Neutrophil (primary cell): Measurements from ENCODE around the gene LDB2.

Experiments used
- H3K27ac ChIP-seq: fragments of 200-600 bp; sonication (generic); 2 replicates; pipeline ENCODE4 v1.5.1; 2016; ENCODE audit warnings: mild to moderate bottlenecking, moderate library complexity
- H3K27me3 ChIP-seq: fragments of 200-600 bp; sonication (generic); 2 replicates; pipeline ENCODE4 v1.6.0; 2016; ENCODE audit warnings: mild to moderate bottlenecking
- H3K36me3 ChIP-seq: fragments of 200-600 bp; sonication (generic); 2 replicates; pipeline ENCODE4 v1.5.1; 2017
- H3K4me1 ChIP-seq, 2 experiments: fragments of 200-600 bp in 1 of 2; sonication (generic) in 1 of 2; 1 replicate in 1 of 2; 2 replicates in 1 of 2; pipeline versions ENCODE4 v1.5.1 to v1.6.1; 2013 to 2016; ENCODE audit warnings: low read depth in 1 of 2, low read length in 1 of 2, mild to moderate bottlenecking in 1 of 2, moderate library complexity in 1 of 2; ENCODE audit not compliant: control insufficient read depth in 1 of 2, insufficient read depth in 1 of 2
- H3K4me3 ChIP-seq, 2 experiments: fragments of 200-600 bp in 1 of 2; sonication (generic) in 1 of 2; 1 replicate in 1 of 2; 2 replicates in 1 of 2; pipeline ENCODE4 v1.5.1; 2013 to 2016; ENCODE audit warnings: low read depth in 1 of 2, low read length in 1 of 2, mild to moderate bottlenecking in 1 of 2, moderate library complexity in 1 of 2
- H3K9me3 ChIP-seq: fragments of 200-600 bp; sonication (generic); 2 replicates; pipeline ENCODE4 v1.5.1; 2016
- CTCF ChIP-seq: fragments of 200-600 bp; sonication (generic); IDR thresholded peaks from 2 replicates; pipeline ENCODE4 v1.5.1; 2016; ENCODE audit warnings: antibody characterized with exemption

Gene LDB2

GRCh38 chr4:16457944-16458343 is 440.5 kb downstream of the LDB2 start:
- no peaks in the 10 kb centered on the region for H3K4me1 ChIP-seq
- H3K36me3 ChIP-seq, result no peaks in the 10 kb centered on the region
- TF ChIP-seq CTCF, result no peak
- H3K27me3 ChIP-seq, result peaks cover 11% of the 10 kb centered on the region
- no peak overlapping the region for H3K4me3 ChIP-seq
- H3K27ac ChIP-seq, result no peak overlapping the region
- no peaks in the 10 kb centered on the region for H3K9me3 ChIP-seq
